ENCODE data around the gene RUNX3. TPM values are rescaled to one million over a fixed set of nuclear protein-coding genes. Genes with fewer than 3 reads are reported as not detected.

The RUNX3 gene
- total and polyA plus RNA-seq, 8 donors, result 0.29 to 6.1 (median 2.6) TPM; not detected in 1

- Histone ChIP-seq H3K4me1 (no peaks in the 10 kb centered on the region), H3K4me3 (no peak overlapping the region), H3K36me3 (no peaks in the 10 kb centered on the region), H3K9me3 (no peaks in the 10 kb centered on the region), H3K27me3 (peaks cover 0 to 6% (median 0%) of the 10 kb centered on the region in 3 donors), H3K27ac (no peak overlapping the region)
- WGBS, 5 donors, result 72 to 80% (median 76%) methylated on average over 6 of the region's 6 CpGs
- no peak for TF ChIP-seq EP300 (IDR thresholded peaks at IDR 0.05)
- TF ChIP-seq POLR2AphosphoS5 (IDR thresholded peaks at IDR 0.05), result no peak
- no peak for TF ChIP-seq CTCF (IDR thresholded peaks at IDR 0.05)
- TF ChIP-seq POLR2A (IDR thresholded peaks at IDR 0.05), result no peak
- intact Hi-C loops (cut with DNase I; ENCODE audit: low total_unique reads), result no loop called here
- DNase-seq, result no peak
These were observed 23.9 kb upstream of the RUNX3 start for GRCh38 chr1:24954022-24954421.

GRCh38 chr1:24952413-24952841 is 22.4 kb upstream of the RUNX3 start:
- Histone ChIP-seq H3K36me3 (no peaks in the 10 kb centered on the region), H3K4me1 (no peaks in the 10 kb centered on the region), H3K27me3 (peaks cover 0 to 5% (median 0%) of the 10 kb centered on the region in 3 donors), H3K4me3 (no peak overlapping the region), H3K9me3 (no peaks in the 10 kb centered on the region), H3K27ac (no peak overlapping the region)
- WGBS, 5 donors, result 34 to 42% (median 38%) methylated on average over 5 of the region's 5 CpGs
- intact Hi-C loops (cut with DNase I; ENCODE audit: low total_unique reads), result no loop called here
- TF ChIP-seq EP300 (IDR thresholded peaks at IDR 0.05) (no peak), CTCF (IDR thresholded peaks at IDR 0.05) (no peak), POLR2AphosphoS5 (IDR thresholded peaks at IDR 0.05) (no peak), POLR2A (IDR thresholded peaks at IDR 0.05) (no peak)
- no peak for DNase-seq

GRCh38 chr1:24951810-24952412 is 21.8 kb upstream of the RUNX3 start:
- Histone ChIP-seq H3K9me3 (no peaks in the 10 kb centered on the region), H3K4me1 (no peaks in the 10 kb centered on the region), H3K4me3 (no peak overlapping the region), H3K27ac (no peak overlapping the region), H3K36me3 (no peaks in the 10 kb centered on the region), H3K27me3 (peaks cover 0 to 5% (median 0%) of the 10 kb centered on the region in 3 donors)
- no peak for DNase-seq
- intact Hi-C loops (cut with DNase I; ENCODE audit: low total_unique reads), result no loop called here
- TF ChIP-seq POLR2A (IDR thresholded peaks at IDR 0.05) (no peak), EP300 (IDR thresholded peaks at IDR 0.05) (no peak), POLR2AphosphoS5 (IDR thresholded peaks at IDR 0.05) (no peak), CTCF (IDR thresholded peaks at IDR 0.05) (no peak)
- WGBS, 5 donors, result 62 to 83% (median 67%) methylated on average over 2 of the region's 2 CpGs

- Histone ChIP-seq H3K4me1 (no peaks in the 10 kb centered on the region), H3K4me3 (no peak overlapping the region), H3K9me3 (no peaks in the 10 kb centered on the region), H3K27ac (no peak overlapping the region), H3K27me3 (peaks cover 0 to 5% (median 0%) of the 10 kb centered on the region in 3 donors), H3K36me3 (no peaks in the 10 kb centered on the region)
- TF ChIP-seq CTCF (IDR thresholded peaks at IDR 0.05) (no peak), POLR2AphosphoS5 (IDR thresholded peaks at IDR 0.05) (no peak), EP300 (IDR thresholded peaks at IDR 0.05) (no peak), POLR2A (IDR thresholded peaks at IDR 0.05) (no peak)
- no peak for DNase-seq
- WGBS, 5 donors, result 60 to 72% (median 69%) methylated on average over 6 of the region's 6 CpGs
- intact Hi-C loops (cut with DNase I; ENCODE audit: low total_unique reads), result no loop called here
These were observed 21.3 kb upstream of the RUNX3 start for GRCh38 chr1:24951337-24951736.
